Measurements from ENCODE around the gene CERK.

The CERK gene

GRCh38 chr22:46664301-46664855 lies 73.7 kb downstream of the CERK start:
- DNase-seq (ENCODE audit: low read depth in 2 of 2, low spot score in 1 of 2): no peak

DNA sequence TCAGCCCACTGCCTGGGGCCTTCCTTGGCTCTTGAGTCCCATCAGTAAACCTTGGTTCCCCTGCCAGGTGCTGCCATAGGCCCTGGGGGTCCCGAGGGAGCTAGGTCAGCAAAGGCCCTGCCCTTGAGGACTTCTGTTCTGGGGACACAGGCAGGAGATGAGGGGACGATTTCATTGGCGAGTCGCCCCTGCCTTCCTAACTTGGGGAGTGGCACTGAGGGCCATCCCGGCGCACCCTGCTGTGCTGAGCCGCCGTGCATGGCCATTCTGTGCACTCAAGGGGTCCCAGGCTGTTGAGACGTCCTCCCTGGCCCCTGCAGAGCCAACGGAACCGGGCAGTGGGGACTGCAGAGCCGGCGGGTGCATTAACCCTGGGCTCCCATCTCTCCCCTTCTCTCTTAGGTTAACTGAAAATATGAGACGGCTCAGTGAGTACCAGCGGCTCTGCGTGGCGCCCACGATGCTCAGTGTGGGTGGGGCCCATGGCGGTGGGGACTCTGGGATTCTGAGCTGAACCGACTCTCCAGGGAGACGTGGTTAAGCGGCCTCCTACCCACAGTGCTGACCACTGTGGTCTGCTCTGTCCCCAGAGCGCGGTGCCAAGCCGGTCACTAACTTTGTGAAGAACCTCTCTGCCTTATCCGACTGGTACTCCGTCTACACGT lies 74.5 kb downstream of the CERK start:
- DNase-seq (ENCODE audit: low read depth in 2 of 2, low spot score in 1 of 2): no peak

DNA sequence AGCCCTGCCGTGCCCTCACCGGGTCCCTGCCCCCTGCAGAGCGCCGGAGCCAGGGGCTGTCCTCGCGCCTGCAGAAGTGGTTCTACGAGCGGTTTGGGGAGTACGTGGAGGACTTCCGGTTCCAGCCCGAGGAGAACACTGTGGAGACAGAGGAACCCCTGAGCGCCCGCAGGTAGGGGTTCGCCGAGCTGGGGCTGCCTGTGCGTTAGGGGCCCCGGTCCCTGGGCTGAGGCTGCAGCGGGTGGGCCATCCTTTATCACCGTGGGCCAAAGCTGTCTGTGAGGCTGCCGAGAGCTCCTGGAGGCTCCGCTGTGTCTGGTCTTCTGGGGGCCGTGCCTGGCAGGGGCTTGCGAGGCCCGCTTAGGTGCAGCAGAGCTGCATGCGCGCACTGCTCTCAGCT lies 75.1 kb downstream of the CERK start:
- no peak for DNase-seq (ENCODE audit: low read depth in 2 of 2, low spot score in 1 of 2)

GRCh38 chr22:46662226-46662625 lies 75.8 kb downstream of the CERK start:
- no peak for DNase-seq (ENCODE audit: low read depth in 2 of 2, low spot score in 1 of 2)

GRCh38 chr22:46661221-46661851 lies 76.7 kb downstream of the CERK start:
- DNase-seq (ENCODE audit: low read depth in 2 of 2, low spot score in 1 of 2): no peak

GRCh38 chr22:46660604-46661201 lies 77.3 kb downstream of the CERK start:
- DNase-seq (ENCODE audit: low read depth in 2 of 2, low spot score in 1 of 2): no peak

DNA sequence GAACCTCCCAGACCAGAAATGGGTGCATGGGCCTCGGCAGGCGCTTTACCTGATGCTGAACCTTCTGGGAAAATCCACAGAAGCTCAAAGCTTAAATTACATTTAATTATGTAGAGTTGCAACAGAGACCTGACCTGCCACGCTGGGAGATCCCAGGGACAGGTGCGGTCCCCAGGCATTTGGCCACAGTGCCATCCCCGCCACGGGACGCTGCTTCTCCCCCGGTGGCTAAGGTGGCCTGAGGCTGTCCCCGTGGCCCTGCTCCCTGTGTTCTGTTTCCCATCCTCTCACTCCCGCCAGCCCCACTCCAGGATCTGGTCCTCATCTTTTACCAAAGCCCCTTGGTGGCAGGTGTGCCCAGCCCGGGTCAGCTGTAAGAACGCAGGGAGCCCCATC lies 78.3 kb downstream of the CERK start:
- DNase-seq (ENCODE audit: low read depth in 2 of 2, low spot score in 1 of 2): no peak

DNA sequence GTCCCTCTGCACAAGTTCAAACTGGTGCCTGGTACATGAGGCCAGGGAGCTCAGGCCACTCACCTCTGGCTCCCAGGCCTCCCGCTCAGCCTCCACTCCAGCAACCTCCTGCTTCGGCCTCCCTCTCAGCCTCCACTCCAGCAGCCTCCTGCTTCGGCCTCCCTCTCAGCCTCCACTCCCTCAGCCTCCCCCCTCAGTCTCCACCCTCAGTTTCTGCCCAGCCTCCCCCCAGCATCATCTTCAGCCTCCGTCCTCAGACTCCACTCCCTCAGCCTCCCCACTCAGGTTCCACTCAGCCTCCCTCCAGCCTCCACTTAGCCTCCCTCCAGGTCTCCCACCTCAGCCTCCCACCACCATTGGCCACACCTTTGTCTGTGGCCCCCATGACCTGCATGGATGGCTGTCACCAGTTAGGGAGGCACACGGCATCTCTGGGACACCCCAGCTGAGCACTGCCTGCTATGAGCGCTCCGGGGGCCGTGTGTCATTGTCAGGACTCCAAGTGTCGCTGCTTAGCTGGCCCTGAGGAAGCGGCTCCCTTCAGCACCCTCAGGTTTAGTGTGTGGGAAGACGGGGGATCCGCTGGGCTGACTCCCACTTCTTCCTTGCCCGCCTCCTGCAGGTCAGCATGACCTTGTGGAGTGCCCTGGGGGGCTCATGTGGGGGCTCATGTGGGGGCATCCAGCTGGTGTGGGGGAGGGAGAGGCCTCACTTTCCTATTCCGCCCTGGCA lies 78.8 kb downstream of the CERK start:
- DNase-seq (ENCODE audit: low read depth in 2 of 2, low spot score in 1 of 2): no peak

- no peak for DNase-seq (ENCODE audit: low read depth in 2 of 2, low spot score in 1 of 2)
These were observed 79.8 kb downstream of the CERK start for GRCh38 chr22:46657996-46658947.

DNA sequence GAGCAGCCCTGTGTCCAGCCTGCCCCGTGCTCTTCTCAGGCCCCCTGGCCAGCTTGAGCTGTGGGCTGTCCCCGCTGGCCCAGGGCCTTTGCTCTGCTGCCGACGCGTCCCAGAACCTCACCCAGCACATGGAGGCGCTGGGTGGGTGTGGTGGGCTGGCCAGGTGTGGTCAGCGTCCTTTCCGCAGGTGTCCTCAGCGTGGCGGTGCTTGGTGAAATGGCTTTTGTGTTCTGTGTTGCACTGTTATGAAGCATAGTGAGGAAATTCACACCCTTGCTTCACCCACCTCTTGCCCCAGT lies 80.4 kb downstream of the CERK start:
- DNase-seq (ENCODE audit: low read depth in 2 of 2, low spot score in 1 of 2): no peak

- DNase-seq (ENCODE audit: low read depth in 2 of 2, low spot score in 1 of 2): no peak
These were observed 81.0 kb downstream of the CERK start for GRCh38 chr22:46656856-46657654.

DNA sequence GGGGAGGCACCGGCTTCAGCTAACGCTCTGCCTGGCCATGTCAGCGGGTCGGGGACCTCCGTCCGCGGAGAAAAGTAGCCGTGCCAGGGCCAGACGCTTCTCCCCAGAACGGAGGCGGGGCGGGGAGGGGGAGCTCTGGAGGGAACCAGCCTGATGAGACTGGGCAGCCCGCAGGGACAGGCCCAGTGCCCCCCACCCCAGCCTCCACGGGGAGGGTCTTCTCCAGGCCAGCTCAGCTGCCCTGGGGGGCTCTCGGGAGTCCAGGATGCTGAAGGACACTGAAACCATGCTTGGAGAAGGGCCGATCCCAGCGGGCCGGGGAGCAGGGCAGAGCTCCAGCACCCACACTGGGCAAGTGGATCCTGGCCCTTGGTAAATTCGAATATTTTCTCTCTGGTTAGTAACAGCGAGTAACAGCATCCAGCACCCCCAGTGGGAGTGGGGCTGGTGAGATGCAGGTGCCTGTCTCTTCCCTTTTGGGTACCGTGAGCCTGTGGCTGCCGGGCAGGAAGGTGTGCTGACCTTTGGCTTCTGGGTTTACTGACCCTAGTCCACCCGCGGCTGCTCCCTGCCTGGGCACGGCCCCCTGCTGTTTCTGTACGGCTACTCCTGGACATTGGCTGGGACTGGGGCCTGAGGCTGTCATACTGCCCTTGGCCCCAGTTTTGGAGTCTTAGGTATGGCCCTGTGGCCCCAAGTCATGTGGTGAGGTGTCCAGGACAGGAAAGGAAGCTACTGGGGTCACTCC lies 82.0 kb downstream of the CERK start:
- no peak for DNase-seq (ENCODE audit: low read depth in 2 of 2, low spot score in 1 of 2)

DNA sequence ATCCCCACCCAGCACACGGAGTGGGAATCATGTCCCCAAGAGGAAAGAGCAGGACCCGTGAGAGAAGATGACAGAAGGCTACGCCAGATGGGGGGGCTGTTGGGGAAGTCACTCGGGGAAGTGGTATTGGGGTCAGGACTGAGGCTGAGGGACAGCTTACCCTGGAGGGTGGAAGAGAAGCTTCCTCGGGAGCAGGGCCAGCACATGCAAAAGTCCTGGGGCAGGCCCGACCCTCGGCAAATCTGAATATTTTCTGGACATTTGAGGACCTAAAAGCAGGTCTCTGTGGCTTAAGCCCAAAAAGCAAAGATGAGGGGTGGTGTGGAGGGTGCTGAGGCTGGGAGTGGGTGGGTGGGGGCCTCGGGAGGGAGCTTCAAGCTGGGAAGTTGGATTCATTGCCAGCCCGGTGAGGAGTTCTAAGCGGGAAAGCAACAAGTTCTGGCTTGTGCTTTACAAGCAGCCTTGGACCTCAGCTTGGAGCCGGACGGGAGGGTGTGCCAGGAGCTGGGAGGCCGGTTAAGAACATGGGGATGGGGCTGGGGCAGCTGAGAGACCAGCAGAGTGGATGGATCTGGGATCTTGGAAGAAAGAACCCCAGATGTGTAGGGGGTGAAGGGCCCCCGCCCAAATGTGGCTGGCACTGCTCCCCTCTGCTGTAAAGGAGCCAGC lies 83.0 kb downstream of the CERK start:
- DNase-seq (ENCODE audit: low read depth in 2 of 2, low spot score in 1 of 2): no peak

DNA sequence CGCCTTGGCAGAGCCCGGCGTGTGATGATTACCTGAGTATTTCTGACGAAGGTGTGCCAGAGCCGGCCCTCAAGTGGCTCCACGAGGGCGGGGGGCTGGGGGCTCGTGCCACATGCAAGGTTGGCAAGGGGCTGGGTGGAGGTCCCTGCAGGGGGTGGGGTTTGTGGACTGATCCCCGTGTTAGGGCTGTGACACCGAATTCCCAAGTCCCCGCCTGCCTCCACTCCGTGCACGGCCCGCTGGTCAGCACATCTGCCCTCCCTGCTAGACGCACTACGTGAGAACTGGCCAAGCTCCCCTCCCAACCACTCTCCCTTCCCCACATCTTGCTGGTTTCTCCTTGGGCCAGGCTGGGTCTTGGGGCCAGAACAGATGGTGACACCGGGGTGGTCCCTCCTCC lies 83.6 kb downstream of the CERK start:
- DNase-seq (ENCODE audit: low read depth in 2 of 2, low spot score in 1 of 2): no peak

DNA sequence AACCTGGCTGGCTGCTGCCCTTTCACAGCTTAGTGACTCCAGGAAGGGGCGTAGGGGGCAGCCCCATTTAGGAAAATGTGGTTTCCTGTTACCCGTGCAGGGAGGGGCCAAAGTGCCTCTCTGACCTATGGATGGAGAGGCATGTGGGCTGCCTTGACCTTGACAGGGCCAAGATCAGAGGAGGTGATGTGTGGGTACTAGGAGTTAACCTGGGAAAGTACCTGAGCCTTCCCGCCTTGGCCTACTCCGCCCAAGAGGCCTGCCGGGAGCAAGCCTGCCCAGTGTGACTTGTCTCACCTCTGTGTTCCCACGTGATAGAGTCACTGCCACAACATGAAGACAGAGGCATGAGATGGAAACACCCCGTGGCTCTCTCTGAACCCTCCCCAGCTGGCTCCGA lies 84.5 kb downstream of the CERK start:
- DNase-seq (ENCODE audit: low read depth in 2 of 2, low spot score in 1 of 2): no peak

GRCh38 chr22:46652847-46653331 lies 85.2 kb downstream of the CERK start:
- no peak for DNase-seq (ENCODE audit: low read depth in 2 of 2, low spot score in 1 of 2)

- no peak for DNase-seq (ENCODE audit: low read depth in 2 of 2, low spot score in 1 of 2)
These were observed 85.8 kb downstream of the CERK start for GRCh38 chr22:46652081-46652846.

DNA sequence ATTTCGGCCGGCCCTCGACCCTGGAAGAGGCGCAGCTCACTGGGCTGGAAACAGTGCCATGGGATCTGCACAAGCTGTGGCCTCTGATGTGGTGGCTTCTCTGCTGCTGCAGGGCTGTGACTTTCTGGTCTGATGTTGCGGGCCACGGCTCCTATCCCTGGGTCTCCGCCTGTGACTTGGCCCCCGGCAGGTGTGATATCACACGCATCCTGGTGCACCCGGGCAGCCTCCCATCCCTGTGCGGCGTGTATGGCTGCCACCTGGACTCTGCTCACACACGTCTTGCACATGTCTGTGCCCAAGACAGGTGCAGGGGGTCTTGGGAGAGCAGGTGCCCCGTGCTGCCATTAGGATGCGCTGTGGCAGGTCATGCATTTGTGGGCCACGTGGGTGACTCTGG lies 86.7 kb downstream of the CERK start:
- DNase-seq (ENCODE audit: low read depth in 2 of 2, low spot score in 1 of 2): no peak

All from stimulated activated CD8-positive, alpha-beta memory T cell treated with anti-CD3 and anti-CD28 coated beads, Interleukin-4, amount 100 ng/mL, for 1 hour (primary cell).